ENCODE data around the gene SFMBT1. TPM values are rescaled to one million over a fixed set of nuclear protein-coding genes. Genes with fewer than 3 reads are reported as not detected.

Gene SFMBT1
- total RNA-seq, 1 experiment from 2014 or later: 14.8 TPM

DNA sequence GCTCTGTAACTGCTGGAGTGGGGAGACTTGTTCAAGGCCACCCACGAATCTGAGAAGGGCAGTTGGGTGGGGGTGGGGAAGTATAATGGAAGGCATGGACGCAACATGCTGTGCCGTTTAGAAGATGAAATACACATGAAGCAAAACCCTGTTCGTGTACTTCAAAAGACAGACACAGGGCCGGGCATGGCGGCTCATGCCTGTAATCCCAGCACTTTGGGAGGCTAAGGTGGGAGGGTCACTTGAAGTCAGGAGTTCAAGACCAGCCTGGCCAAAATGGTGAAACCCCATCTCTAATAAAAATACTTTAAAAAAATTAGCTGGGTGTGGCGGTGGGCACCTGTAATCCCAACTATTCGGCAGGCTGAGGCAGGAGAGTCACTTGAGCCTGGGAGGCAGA lies 36.9 kb upstream of the SFMBT1 start:
- H2AFZ ChIP-seq (ENCODE audit: low read depth, low read length, poor library complexity, severe bottlenecking): no peak overlapping the region
- ChIA-PET POLR2A (no interaction called here), RAD21 (ENCODE audit: low non-redundant PET in 1 of 2, low total read pairs in 2 of 2, uncharacterized antibody in 2 of 2, unreplicated experiment in 2 of 2) (no interaction called here), CTCF (no interaction called here)
- H3K4me2 ChIP-seq (ENCODE audit: low read length): no peak overlapping the region
- DNase-seq (ENCODE audit: low read depth, low spot score) (no peak), ATAC-seq (no peak)
- BruUV-seq (replicated peaks): no TSS peak
- intact Hi-C loops (cut with micrococcal nuclease): no loop called here
- H3K9ac ChIP-seq (ENCODE audit: low read length): no peak overlapping the region
- H3K9me2 ChIP-seq (ENCODE audit: insufficient read depth): no peaks in the 10 kb centered on the region
- no peaks in the 10 kb centered on the region for H3K79me2 ChIP-seq (ENCODE audit: insufficient read depth, low read length)
- no peak overlapping the region for H3K27ac ChIP-seq (ENCODE audit: low read depth, low read length)
- H3K9me3 ChIP-seq (ENCODE audit: control insufficient read depth in 1 of 2, insufficient read depth in 1 of 2, low read depth in 1 of 2, low read length in 2 of 2): no peaks in the 10 kb centered on the region
- H3K4me1 ChIP-seq (ENCODE audit: control insufficient read depth in 1 of 2, insufficient read depth in 2 of 2, low read length in 2 of 2): peaks cover 0 to 13% of the 10 kb centered on the region in 2 experiments; a peak in 2 of 4 replicates
- H3K27me3 ChIP-seq (ENCODE audit: insufficient read depth, low read length): no peaks in the 10 kb centered on the region
- no peaks in the 10 kb centered on the region for H3K36me3 ChIP-seq (ENCODE audit: control insufficient read depth in 1 of 2, insufficient read depth in 2 of 2, low read length in 2 of 2)
- TF ChIP-seq, protein P1, sequence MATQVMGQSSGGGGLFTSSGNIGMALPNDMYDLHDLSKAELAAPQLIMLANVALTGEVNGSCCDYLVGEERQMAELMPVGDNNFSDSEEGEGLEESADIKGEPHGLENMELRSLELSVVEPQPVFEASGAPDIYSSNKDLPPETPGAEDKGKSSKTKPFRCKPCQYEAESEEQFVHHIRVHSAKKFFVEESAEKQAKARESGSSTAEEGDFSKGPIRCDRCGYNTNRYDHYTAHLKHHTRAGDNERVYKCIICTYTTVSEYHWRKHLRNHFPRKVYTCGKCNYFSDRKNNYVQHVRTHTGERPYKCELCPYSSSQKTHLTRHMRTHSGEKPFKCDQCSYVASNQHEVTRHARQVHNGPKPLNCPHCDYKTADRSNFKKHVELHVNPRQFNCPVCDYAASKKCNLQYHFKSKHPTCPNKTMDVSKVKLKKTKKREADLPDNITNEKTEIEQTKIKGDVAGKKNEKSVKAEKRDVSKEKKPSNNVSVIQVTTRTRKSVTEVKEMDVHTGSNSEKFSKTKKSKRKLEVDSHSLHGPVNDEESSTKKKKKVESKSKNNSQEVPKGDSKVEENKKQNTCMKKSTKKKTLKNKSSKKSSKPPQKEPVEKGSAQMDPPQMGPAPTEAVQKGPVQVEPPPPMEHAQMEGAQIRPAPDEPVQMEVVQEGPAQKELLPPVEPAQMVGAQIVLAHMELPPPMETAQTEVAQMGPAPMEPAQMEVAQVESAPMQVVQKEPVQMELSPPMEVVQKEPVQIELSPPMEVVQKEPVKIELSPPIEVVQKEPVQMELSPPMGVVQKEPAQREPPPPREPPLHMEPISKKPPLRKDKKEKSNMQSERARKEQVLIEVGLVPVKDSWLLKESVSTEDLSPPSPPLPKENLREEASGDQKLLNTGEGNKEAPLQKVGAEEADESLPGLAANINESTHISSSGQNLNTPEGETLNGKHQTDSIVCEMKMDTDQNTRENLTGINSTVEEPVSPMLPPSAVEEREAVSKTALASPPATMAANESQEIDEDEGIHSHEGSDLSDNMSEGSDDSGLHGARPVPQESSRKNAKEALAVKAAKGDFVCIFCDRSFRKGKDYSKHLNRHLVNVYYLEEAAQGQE (IDR thresholded peaks at IDR 0.05; ENCODE audit: low read depth): no peak
- TF ChIP-seq POLR2A (IDR thresholded peaks at IDR 0.05; ENCODE audit: borderline replicate concordance, extremely low read depth, insufficient read depth, insufficient read length): no peak
- TF ChIP-seq EGR1 (IDR thresholded peaks at IDR 0.05; ENCODE audit: low read depth): no peak
- TF ChIP-seq TCF7L2 (IDR thresholded peaks at IDR 0.05; ENCODE audit: borderline replicate concordance, extremely low read depth, insufficient read depth, insufficient read length): no peak
- H3K4me3 ChIP-seq (replicated peaks in 1 of 2; ENCODE audit: low read depth in 1 of 2, low read length in 2 of 2): no peak overlapping the region
- H4K20me1 ChIP-seq (ENCODE audit: insufficient read depth): no peaks in the 10 kb centered on the region

DNA sequence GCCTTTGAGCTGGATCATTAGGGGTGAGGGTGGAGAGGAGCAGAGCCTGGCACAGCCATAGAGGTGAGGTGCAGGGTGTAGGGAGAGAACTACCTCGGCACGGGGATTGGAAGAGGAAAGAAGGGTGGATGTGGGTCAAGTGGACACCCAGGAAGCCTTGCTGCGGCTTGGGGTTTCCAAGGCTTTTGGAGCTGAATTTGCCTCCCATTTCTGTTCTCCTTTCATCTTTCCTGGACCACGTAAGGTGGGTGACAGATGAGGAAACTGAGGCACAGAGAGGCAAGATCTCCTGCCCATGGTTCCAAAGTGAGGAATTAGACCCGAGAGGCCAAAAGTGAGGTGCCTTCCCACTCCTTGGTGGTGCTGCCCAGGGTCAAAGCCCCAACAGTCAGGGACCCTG lies 35.4 kb upstream of the SFMBT1 start:
- RAD21 ChIA-PET (ENCODE audit: low non-redundant PET in 1 of 2, low total read pairs in 2 of 2, uncharacterized antibody in 2 of 2, unreplicated experiment in 2 of 2): no interaction called here
- TF ChIP-seq, protein P2, sequence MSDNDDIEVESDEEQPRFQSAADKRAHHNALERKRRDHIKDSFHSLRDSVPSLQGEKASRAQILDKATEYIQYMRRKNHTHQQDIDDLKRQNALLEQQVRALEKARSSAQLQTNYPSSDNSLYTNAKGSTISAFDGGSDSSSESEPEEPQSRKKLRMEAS (IDR thresholded peaks at IDR 0.05): no peak
- no peak for TF ChIP-seq JUND (IDR thresholded peaks at IDR 0.05)
- TF ChIP-seq, protein P3, sequence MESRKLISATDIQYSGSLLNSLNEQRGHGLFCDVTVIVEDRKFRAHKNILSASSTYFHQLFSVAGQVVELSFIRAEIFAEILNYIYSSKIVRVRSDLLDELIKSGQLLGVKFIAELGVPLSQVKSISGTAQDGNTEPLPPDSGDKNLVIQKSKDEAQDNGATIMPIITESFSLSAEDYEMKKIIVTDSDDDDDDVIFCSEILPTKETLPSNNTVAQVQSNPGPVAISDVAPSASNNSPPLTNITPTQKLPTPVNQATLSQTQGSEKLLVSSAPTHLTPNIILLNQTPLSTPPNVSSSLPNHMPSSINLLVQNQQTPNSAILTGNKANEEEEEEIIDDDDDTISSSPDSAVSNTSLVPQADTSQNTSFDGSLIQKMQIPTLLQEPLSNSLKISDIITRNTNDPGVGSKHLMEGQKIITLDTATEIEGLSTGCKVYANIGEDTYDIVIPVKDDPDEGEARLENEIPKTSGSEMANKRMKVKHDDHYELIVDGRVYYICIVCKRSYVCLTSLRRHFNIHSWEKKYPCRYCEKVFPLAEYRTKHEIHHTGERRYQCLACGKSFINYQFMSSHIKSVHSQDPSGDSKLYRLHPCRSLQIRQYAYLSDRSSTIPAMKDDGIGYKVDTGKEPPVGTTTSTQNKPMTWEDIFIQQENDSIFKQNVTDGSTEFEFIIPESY (IDR thresholded peaks at IDR 0.05; ENCODE audit: extremely low read depth, insufficient replicate concordance, low read length): no peak
- TF ChIP-seq SRF (IDR thresholded peaks at IDR 0.05; ENCODE audit: low read depth): no peak
- no peak for TF ChIP-seq SP1 (IDR thresholded peaks at IDR 0.05; ENCODE audit: low read depth)
- TF ChIP-seq SIN3A (IDR thresholded peaks at IDR 0.05; ENCODE audit: low read depth): no peak
- TF ChIP-seq RAD21 (IDR thresholded peaks at IDR 0.05; ENCODE audit: low read depth): no peak
- no peak for TF ChIP-seq POLR2AphosphoS5 (IDR thresholded peaks at IDR 0.05; ENCODE audit: low read depth, low read length)
- TF ChIP-seq CEBPB (IDR thresholded peaks at IDR 0.05; ENCODE audit: low read depth): no peak
- TF ChIP-seq, protein P4, sequence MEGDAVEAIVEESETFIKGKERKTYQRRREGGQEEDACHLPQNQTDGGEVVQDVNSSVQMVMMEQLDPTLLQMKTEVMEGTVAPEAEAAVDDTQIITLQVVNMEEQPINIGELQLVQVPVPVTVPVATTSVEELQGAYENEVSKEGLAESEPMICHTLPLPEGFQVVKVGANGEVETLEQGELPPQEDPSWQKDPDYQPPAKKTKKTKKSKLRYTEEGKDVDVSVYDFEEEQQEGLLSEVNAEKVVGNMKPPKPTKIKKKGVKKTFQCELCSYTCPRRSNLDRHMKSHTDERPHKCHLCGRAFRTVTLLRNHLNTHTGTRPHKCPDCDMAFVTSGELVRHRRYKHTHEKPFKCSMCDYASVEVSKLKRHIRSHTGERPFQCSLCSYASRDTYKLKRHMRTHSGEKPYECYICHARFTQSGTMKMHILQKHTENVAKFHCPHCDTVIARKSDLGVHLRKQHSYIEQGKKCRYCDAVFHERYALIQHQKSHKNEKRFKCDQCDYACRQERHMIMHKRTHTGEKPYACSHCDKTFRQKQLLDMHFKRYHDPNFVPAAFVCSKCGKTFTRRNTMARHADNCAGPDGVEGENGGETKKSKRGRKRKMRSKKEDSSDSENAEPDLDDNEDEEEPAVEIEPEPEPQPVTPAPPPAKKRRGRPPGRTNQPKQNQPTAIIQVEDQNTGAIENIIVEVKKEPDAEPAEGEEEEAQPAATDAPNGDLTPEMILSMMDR (IDR thresholded peaks at IDR 0.05 in 2 of 3, conservative IDR thresholded peaks at IDR 0.05 in 1 of 3; ENCODE audit: borderline replicate concordance in 1 of 3, insufficient read depth in 1 of 3, low read depth in 2 of 3, low read length in 2 of 3): no peak
- no peak for TF ChIP-seq EGR1 (IDR thresholded peaks at IDR 0.05; ENCODE audit: low read depth)

More for the DNA sequence above, 35.4 kb upstream of the SFMBT1 start:
- no peaks in the 10 kb centered on the region for H3K9me3 ChIP-seq (ENCODE audit: control insufficient read depth in 1 of 2, insufficient read depth in 1 of 2, low read depth in 1 of 2, low read length in 2 of 2)
- no peaks in the 10 kb centered on the region for H4K20me1 ChIP-seq (ENCODE audit: insufficient read depth)
- H3K27ac ChIP-seq (ENCODE audit: low read depth, low read length): no peak overlapping the region
- no peak for DNase-seq (ENCODE audit: low read depth, low spot score)
- no peaks in the 10 kb centered on the region for H3K36me3 ChIP-seq (ENCODE audit: control insufficient read depth in 1 of 2, insufficient read depth in 2 of 2, low read length in 2 of 2)
- ATAC-seq: no peak
- no peak overlapping the region for H2AFZ ChIP-seq (ENCODE audit: low read depth, low read length, poor library complexity, severe bottlenecking)
- no peak overlapping the region for H3K4me3 ChIP-seq (replicated peaks in 1 of 2; ENCODE audit: low read depth in 1 of 2, low read length in 2 of 2)
- no TSS peak for BruUV-seq (replicated peaks)
- no peaks in the 10 kb centered on the region for H3K79me2 ChIP-seq (ENCODE audit: insufficient read depth, low read length)
- H3K4me1 ChIP-seq (ENCODE audit: control insufficient read depth in 1 of 2, insufficient read depth in 2 of 2, low read length in 2 of 2): peaks cover 0 to 13% of the 10 kb centered on the region in 2 experiments; a peak in 2 of 4 replicates
- H3K27me3 ChIP-seq (ENCODE audit: insufficient read depth, low read length): no peaks in the 10 kb centered on the region
- no peak overlapping the region for H3K4me2 ChIP-seq (ENCODE audit: low read length)
- intact Hi-C loops (cut with micrococcal nuclease): no loop called here
- POLR2A ChIA-PET: no interaction called here
- CTCF ChIA-PET: no interaction called here
- no peak overlapping the region for H3K9ac ChIP-seq (ENCODE audit: low read length)
- no peaks in the 10 kb centered on the region for H3K9me2 ChIP-seq (ENCODE audit: insufficient read depth)
